SK-MEL-5 (cell line): ENCODE results near the gene NDUFAB1. TPM values are rescaled to one million over a fixed set of nuclear protein-coding genes. Genes with fewer than 3 reads are reported as not detected.
A peak's percentile ranks its signal among the peaks of the same experiment; 100 is the strongest.
"Not testable (repeated sequence)": the region's sequence is repeated elsewhere in the genome, so short reads cannot be mapped to it uniquely, and the experiment has no call there.

Experiments used
- DNase-seq: peaks from one replicate; pipeline ENCODE4 v3.0.0-alpha.2; 2016; ENCODE audit warnings: low read depth, low spot score
- in situ Hi-C: cut with HindIII; loops from 2 replicates; pipeline ENCODE4 v1.10.0; 2016; ENCODE audit warnings: low sequenced_read_pairs, high pct_unique_total_duplicates, low pct_unique_long_range_greater_than_20kb
- total RNA-seq: library from RNA; depleted of rRNA; stranded (reverse); fragments of >200 nt; shearing (Covaris generic); gene quantifications from 2 replicates; pipeline ENCODE4 v1.2.3, GENCODE V29; 2014

Gene NDUFAB1
- total RNA-seq, 1 experiment from 2014 or later: 182 TPM

DNA sequence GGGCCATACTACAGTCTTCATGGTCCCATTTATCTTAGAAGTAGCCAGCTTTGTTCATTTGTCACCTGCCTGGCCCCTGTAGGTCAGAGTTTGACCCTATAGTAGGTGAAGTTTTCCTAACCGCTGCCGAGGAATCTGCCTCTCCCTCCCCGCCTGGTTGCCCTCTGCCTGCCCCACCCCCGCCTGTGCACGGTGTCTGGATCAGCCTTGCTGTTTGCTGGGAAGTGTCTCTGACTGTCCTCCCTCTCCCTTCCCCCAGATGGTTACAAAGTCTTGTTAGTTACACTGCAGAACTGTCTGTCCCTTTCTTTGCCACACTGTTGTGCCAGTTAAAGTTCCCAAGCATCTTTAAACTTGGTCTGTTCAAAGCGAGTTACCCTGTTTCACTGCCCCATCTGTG, 32.9 kb downstream of the NDUFAB1 start:
- in situ Hi-C loops: no loop called here
- no peak for DNase-seq

DNA sequence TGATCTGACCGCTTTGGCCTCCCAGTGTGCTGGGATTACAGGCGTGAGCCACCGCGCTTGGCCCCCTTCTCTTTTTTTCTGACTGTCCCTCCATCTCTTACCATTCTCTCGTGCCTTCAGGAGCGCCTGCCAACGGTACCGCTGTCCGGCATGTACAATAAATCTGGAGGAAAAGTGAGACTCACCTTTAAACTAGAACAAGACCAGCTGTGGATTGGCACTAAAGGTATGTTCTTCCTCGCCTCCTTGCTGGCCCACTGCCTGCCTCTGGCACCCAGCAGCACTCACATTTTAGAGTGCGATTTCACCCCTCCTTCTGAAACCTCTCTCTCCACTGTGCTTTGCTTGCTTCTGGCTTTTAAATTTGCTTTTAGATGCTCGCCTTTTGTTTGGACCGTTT, 33.6 kb downstream of the NDUFAB1 start:
- no peak for DNase-seq
- in situ Hi-C loops: no loop called here

DNA sequence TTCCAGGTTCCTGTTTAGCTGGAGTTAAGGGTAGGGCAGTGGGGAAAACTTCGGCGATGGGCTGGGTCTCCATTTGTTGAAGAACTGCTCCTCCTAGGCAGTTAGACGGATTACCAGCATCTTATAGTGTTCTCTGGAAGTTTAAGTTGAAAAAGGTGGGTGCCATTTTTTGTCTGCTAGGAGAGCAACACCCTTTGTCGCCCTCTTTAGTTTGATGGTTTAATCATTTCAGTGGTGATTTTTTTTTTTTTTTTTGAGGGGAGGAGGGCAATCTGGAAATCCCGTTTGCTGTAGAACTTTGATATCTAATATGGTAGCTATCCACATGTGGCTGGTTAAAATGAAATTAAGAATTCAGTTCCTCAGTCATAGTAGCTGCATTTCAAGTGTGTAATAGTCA, 34.5 kb downstream of the NDUFAB1 start:
- in situ Hi-C loops: no loop called here
- DNase-seq: no peak

DNA sequence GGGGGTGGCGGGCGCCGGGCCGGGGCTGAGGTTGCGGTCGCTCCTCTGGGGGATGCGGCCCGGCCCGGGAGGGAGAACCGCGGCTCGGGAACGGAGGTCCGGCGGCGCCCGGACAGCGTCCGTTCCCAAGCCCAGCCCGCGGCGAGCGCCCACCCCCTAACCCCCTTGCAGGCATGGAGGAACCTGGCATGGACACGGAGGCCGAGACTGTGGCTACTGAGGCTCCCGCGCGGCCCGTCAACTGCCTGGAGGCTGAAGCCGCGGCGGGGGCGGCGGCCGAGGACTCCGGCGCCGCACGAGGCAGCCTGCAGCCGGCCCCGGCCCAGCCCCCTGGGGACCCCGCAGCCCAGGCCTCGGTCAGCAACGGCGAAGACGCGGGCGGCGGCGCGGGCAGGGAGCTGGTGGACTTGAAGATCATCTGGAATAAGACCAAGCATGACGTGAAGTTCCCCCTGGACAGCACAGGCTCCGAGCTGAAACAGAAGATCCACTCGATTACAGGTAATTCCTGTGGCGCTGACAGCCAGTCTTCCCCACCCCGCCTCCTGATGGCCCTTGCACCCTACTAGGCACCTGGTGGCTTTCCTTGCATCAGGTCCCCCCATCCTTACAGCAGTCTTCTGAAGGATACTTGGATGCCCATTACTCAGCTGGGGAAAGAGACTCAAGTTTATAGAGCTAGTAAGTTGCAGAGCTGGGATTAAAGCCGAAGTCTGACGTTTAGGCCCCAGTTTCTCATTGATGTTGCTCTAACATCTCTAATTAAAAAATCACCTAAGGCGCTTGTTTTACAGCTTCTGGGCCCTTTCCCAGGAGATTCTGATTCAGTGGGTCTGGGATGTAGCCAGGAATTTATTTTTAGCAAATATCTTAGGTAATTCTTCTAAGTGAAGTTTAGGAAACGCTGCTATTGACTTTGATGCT, 38.1 kb downstream of the NDUFAB1 start:
- peak; percentile 4 for DNase-seq
- in situ Hi-C loops: no loop called here

DNA sequence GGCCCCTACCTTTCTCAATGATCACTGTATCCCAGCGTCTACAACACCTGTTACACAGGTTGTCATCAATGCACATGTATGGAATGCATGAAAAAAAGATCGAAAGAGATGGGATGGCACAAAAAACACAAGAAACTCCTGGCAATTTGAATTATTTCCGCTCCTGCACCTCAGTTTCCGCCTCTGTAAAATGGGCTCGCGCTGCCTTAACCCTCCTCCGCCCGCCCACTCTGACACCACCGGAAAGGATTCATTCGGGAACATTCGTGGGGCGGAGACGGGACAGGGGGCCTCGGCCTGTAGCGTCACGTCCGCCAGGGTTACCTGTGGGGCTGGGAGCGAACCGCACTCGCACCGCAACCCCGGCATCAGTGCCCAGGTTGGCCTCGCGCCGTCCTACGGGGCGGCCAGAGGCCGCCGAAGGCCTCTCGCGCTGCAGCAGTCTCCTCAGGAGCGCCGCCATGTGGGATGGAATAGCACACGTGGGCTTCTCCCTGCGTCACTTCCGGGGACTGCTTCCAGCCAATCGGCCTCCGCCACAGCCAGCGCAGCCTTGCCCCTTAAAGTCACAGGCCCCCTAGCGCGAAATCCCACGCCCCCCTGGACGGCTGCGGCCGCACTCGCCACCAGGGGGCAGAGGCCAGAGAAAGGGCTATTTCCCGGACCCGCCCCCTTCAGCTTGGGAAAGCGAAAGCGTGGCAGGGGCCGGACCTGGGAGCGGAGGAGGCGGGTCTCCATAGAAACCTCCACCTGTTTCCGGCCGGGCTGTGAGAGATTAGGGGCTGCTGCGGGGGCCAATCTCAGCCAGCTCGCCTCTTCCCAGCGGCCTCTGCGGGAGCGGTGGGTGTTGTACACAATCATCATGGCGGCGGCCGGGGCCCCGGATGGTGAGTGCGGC, 39.0 kb downstream of the NDUFAB1 start, which contains the start of the genes EARS2 and UBFD1:
TSS of gene EARS2 (minus strand) at position 470 of the 898 bp plus-strand sequence. CDS start at position 463, 7 bp downstream.
TSS of gene UBFD1 (plus strand) at position 847 of the 898 bp plus-strand sequence. CDS start at position 863, 16 bp downstream.
- in situ Hi-C loops: no loop called here
- DNase-seq: peak; percentile 98

DNA sequence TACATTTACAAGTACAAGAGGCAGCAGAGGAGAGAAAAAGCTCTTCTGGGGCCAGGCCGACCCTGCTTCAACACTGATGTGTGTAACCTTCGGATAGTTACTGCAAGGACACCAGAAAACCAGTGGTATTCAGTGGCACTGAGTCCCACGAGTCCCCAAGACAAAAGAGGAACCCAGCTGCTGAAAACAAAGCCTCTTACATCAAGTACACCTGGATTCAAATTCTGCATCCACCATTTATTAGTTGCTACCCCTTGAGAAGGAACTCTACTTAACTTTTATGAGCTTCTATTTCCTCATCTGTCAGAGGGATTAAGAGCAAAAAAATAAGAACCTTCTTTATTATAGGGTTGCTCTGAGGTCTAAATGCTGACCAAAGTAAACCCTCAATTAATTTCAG, 41.6 kb downstream of the NDUFAB1 start:
- in situ Hi-C loops: no loop called here
- no peak for DNase-seq

DNA sequence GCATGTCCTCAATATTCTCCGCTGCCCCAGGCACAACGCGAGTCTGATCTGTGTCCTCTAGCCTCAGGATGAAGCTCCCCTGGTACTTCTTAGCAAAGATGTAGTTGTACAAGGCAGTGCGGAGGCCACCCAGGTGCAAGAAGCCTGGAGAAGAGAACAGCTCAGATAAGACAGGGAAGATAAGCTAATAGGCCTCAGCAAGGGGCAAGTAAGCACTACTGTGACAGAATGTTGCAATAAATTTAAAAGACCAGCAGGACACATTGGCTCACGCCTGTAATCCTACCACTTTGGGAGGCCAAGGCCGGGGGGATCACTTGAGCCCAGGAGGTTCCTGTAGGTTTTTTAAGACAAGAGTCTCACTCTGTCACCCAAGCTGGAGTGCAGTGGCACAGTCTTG, 44.0 kb downstream of the NDUFAB1 start:
- DNase-seq: no peak
- in situ Hi-C loops: no loop called here

DNA sequence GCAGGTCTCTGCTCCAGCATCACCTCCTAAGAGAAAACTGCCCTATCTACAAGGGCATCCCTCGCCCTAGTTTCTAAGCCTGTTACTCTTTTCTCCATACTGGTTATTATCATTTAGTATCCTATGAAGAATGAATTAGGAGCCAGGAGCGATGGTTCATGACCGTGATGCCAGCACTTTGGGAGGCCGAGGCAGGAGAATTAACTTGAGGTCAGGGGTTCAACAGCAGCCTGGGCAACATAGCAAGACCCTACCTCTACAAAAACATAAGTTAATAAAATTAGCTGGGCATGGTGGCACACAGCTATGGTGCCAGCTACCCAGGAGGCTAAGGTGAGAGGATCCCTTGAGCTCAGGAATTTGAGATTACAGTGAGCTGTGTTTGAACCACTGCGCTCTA, 46.2 kb downstream of the NDUFAB1 start:
- DNase-seq: no peak
- in situ Hi-C loops: no loop called here

DNA sequence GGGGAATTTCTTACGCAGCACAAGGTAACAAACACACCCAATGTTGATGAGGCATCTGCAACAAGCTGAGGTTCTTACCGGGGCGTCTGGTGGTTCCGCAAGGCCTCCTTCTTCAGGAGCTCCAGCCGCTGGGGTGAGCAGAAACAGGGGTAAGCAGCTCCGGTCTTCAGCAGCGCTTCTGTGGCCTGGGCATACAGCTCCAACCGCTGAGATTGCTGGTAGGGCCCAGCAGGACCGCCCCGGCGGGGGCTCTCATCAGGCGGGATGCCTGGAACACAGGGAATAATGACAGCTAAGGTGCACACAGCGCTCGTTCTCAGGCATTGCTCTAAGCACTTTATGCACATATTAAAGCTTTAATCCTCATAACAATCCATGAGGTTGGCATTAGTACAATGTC, 51.7 kb downstream of the NDUFAB1 start:
- in situ Hi-C loops: no loop called here
- DNase-seq: no peak

DNA sequence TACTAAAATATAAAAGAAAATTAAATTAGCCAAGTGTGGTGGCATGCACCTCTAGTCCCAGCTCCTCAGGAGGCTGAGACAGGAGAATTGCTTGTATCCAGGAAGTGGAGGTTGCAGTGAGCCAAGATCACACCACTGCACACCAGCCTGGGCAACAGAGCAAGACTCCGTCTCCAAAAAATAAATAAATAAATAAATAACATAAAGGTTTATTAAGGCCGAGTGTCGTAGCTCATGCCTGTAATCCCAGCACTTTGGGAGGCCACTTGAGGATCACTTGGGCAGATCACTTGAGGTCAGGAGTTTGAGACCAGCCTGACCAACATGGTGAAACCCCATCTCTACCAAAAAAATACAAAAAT, 55.3 kb downstream of the NDUFAB1 start:
- in situ Hi-C loops, DNase-seq: not testable (repeated sequence)

DNA sequence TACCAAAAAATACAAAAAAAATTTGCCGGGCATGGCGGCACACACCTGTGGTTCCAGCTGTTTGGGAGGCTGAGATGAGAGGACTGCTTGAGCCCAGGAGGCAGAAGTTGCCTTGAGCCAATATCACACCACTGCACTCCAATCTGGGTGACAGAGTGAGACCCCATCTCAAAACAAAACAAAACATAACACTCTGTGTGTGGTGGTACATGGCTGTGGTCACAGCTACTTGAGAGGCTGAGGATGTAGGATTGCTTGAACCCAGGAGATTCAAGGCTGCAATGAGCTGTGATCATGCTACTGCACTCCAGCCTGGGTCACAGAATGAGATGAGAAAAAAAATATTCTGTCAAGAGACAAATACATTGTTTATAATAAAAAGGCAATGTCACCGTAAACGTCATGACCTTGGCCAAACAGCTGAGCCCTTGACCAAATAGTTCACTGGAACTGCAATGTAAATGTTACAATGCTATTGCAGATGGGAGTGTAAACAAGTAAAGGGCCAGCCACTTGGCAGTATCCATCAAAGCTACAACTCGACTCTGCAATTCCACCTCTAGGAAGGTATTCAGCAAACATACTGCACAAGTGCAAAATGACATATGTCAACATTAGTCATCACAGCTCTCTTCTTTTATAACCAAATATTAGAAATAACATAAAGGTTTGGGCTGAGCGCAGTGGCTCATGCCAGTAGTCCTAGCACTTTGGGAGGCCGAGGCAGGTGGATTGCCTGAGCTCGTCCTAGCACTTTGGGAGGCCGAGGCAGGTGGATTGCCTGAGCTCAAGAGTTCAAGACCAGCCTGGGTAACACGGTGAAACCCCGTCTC, 55.9 kb downstream of the NDUFAB1 start:
- DNase-seq: no peak
- in situ Hi-C loops: no loop called here

DNA sequence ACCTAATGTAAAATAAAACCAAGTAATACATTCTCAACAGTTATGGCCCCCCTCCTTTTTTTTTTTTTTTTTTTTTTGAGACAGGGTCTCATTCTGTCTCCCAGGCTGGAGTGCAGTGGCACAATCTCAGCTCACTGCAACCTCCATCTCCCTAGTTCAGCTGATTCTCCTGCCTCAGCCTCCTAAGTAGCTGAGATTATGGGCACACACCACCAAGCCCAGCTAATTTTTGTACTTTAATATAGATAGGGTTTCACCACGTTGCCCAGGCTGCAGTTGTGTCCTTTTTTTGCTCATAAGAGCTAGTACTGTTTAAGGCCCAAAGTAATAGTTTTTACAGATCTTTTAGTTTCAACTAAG, 57.2 kb downstream of the NDUFAB1 start:
- no peak for DNase-seq
- in situ Hi-C loops: no loop called here

DNA sequence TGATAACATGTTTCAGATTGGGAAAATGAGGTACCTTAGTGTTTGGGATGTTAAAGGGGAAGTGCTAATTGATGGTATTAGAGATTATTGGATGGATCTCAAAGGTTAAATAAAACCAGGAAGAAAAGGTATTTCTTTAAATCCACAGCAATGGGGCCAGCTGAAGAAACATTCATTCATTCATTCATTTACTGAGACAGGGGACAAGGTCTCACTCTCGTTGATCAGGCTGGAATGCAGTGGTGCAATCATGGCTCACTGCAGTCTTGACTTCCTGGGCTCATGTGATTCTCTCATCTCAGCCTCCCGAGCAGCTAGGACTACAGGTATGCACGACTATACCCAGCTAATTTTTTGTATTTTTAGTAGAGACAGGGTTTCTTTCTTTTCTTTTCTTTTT, 58.7 kb downstream of the NDUFAB1 start:
- in situ Hi-C loops: no loop called here
- DNase-seq: no peak

DNA sequence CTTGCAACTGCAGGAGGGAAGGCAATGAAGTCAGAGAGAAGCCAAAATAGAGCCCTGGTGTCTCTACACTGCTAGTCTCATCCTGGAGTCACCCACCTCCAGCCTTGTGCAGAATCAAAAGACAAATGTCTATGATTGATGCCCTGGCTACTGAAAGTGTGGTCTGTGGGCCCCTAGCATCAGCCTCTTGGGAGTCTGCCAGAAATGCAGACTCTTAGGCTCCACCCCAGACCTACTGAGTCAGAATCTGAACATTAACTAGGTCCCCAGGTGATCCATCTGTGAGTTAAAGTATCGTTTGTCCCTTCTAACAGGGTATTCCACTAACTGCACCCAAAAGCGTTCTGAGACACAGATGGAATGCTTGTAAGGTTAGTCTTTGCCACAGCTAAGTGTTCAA, 60.2 kb downstream of the NDUFAB1 start:
- no peak for DNase-seq
- in situ Hi-C loops: no loop called here

DNA sequence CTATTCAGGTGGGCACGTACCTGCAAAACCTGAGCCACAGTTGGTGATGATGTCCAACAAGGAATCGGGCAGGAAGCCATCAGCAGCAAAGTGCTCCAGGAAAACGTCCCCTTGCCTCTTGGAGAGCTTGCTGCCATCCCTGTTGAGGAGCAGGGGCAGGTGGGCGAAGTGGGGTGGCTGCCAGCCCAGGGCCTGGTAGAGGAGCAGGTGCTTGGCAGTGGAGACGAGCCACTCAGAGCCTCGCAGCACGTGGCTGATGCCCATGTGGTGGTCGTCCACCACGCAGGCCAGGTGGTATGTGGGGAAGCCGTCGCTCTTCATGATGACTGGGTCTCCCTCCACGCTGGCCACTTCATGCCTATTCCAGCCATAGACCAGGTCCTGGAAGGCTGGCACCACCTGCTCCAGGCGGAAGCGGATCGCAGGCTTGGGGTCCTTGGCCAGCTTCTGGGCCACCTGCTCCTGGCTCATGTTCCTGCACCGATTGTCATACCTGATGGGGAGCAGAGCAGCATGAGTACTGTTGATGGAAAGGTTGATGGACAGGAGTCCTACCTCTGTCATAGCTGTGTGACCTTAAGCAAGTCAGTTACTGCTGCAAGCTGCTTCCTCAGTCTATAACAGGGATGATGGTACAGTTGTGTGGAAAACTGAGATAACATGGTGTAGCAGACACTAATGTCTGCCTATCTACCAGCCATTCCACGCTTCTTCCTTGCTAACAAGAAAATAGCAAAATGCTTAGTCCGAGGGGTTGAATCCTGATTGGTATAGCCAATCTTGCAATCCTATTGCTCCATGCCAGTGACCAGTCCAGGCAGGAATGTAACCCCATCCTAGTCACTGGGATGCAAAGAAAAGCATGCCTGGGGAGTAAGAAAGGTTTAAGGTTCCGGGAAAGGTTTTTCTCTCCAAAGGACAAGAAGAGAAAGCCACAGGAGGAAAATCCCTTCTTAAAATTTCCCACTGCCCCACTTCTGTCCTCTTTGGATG, 61.0 kb downstream of the NDUFAB1 start:
- in situ Hi-C loops: no loop called here
- DNase-seq: no peak

DNA sequence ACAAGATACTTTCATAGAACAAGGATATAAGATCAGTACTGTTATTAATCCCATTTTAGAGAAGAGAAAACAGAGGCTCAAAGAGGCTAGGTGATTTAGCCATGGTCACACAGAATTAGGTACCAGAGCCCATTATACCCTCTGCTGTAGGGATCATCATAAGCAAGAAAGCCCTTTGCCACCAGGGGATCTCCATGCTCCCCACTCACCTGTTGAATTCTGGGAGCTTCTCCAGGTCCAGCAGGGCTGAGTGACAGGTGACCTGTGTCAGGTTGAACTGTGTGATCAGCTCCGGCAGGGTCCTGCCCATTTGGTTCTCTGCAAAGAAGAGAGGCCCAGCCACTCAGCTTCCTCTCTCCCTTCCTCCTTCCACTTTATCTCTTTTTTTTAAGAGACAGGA, 63.7 kb downstream of the NDUFAB1 start:
- DNase-seq: no peak
- in situ Hi-C loops: no loop called here
